IgD-negative memory B cell (primary cell): ENCODE data around the gene AIG1. TPM values are rescaled to one million over a fixed set of nuclear protein-coding genes. Genes with fewer than 3 reads are reported as not detected.

Experiments
- H3K27ac Mint-ChIP-seq, 3 donors: one replicate each; pipeline ENCODE4 v1.8.0; 2020 to 2022; ENCODE audit warnings: mild to moderate bottlenecking in 3 of 3, mixed read lengths in 3 of 3, moderate library complexity in 1 of 3
- H3K27me3 Mint-ChIP-seq: one replicate; pipeline ENCODE4 v1.8.0; 2021; ENCODE audit warnings: mixed read lengths
- H3K36me3 Mint-ChIP-seq: one replicate; pipeline ENCODE4 v1.8.0; 2020; ENCODE audit warnings: mild to moderate bottlenecking, mixed read lengths
- H3K4me1 Mint-ChIP-seq, 3 donors: one replicate each; pipeline ENCODE4 v1.8.0; 2020 to 2022; ENCODE audit warnings: mixed read lengths in 3 of 3, mild to moderate bottlenecking in 1 of 3
- H3K4me3 Mint-ChIP-seq, 4 donors: one replicate each; pipeline ENCODE4 v1.8.0; 2020 to 2022; ENCODE audit warnings: mild to moderate bottlenecking in 4 of 4, mixed read lengths in 4 of 4, moderate library complexity in 3 of 4
- H3K9me3 Mint-ChIP-seq, 3 donors: one replicate each; pipeline ENCODE4 v1.8.0; 2020 to 2021; ENCODE audit warnings: mixed read lengths in 3 of 3, mild to moderate bottlenecking in 1 of 3
- polyA plus RNA-seq: library from polyadenylated mRNA; unstranded; fragments of 300-500 nt; fragmentation: Illumina TruSeq; gene quantifications from one replicate; pipeline ENCODE4 v1.2.3, GENCODE V29; 2021

Gene AIG1
- polyA plus RNA-seq, 1 donor from 2014 or later: 23.0 TPM

DNA sequence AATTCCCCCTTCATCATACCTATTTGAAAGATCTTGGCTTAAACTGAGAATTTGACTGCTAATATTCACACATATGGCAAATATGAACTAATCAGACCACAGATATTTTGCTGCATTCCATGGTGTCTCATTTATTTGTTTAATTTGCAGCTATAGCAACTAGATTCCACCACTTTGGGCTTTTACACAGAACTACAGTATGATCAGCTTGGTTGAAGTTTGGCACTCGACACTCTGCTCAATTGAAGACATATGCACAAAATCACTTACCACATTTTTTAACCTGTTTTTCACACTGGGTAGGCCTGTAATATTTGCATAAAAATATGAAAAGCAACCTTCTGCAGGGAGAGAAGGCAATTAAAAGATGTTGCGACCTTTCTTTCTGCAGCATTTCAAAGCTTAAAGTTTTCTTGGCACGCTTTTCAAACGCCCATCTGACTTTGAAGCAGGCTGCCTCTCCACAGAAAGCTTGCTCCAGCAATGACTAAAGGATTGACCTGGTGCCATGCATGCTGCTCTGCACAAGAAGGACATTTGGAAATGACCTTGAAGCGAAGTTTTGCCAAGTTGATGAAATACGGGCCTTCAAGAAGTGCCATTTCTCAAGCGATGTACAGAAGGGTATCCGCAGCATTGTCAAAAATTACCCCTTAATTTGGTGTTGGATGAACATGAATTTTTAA is 126.7 kb downstream of the AIG1 start:
- Mint-ChIP-seq H3K9me3 (peaks cover 0 to 1% (median 0%) of the 10 kb centered on the region in 3 donors), H3K27me3 (no peaks in the 10 kb centered on the region), H3K36me3 (peaks cover 13% of the 10 kb centered on the region), H3K4me3 (no peak overlapping the region), H3K27ac (peak overlapping the region in 1 of 3 donors; percentile 4), H3K4me1 (no peaks in the 10 kb centered on the region)

DNA sequence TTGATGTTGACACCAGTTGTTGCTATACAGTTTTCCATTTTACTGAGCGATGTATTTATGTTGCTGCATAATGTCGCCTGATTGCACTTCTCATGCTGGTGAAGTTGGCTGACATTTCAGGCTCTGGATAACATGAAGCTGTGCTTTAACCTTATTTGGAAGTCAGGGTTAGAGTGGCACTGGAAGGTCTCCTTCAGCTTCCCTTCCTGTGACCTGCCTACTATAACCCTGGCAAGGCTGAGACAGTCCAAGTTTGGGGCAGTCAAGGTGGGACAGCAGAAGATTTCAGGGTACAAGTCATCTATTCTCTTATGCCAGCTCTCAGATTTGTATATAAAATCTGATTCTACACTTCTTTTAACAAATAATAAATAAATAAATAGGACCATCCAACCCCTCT is 127.6 kb downstream of the AIG1 start:
- no peaks in the 10 kb centered on the region for H3K27me3 Mint-ChIP-seq
- no peak overlapping the region for H3K4me3 Mint-ChIP-seq
- no peak overlapping the region for H3K27ac Mint-ChIP-seq
- H3K4me1 Mint-ChIP-seq: no peaks in the 10 kb centered on the region
- H3K36me3 Mint-ChIP-seq: peaks cover 6% of the 10 kb centered on the region
- peaks cover 0 to 3% (median 0%) of the 10 kb centered on the region in 3 donors for H3K9me3 Mint-ChIP-seq

DNA sequence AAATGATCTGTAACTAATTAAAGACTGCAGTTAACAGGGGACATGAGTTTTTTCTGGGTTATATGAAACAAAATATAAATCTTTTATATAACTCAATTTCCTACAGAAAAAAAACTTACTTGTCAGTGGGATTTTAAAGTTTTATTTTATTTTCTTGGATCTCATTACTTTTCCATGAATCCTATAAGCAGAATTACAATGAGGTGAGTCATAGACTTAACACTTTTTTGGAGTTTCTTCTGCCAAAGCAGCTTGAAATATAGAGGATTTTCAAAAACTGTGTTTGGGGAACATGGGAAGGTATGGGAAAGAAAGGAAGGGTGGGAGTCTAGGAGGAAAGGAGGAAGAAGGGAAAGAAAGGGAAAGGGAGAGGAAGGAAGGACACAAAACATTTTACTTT is 130.7 kb downstream of the AIG1 start:
- Mint-ChIP-seq H3K27ac (no peak overlapping the region), H3K36me3 (peaks cover 13% of the 10 kb centered on the region), H3K27me3 (no peaks in the 10 kb centered on the region), H3K4me1 (no peaks in the 10 kb centered on the region), H3K4me3 (no peak overlapping the region), H3K9me3 (peaks cover 0 to 2% (median 2%) of the 10 kb centered on the region in 3 donors)

DNA sequence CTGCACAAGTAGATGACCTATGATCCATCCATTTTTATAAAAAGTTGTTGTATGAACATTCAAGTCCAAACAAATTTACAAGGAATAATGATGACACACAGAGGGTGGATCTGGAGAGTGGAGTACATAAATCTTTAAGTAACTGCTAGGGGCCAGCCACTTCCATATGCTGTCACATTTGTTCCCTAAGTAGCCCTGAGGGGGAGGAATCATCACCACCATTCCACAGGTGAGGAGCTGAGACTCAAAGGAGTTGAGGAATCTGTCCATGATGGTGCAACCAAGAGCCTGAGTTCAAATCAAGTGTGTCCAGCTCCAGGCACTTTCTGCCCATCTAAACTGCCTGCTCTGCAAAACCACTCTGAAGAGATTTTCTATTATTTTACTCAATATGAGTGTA is 132.1 kb downstream of the AIG1 start:
- Mint-ChIP-seq H3K4me1 (no peaks in the 10 kb centered on the region), H3K27me3 (no peaks in the 10 kb centered on the region), H3K36me3 (peaks cover 10% of the 10 kb centered on the region), H3K27ac (no peak overlapping the region), H3K9me3 (peaks cover 0 to 2% (median 2%) of the 10 kb centered on the region in 3 donors), H3K4me3 (no peak overlapping the region)

DNA sequence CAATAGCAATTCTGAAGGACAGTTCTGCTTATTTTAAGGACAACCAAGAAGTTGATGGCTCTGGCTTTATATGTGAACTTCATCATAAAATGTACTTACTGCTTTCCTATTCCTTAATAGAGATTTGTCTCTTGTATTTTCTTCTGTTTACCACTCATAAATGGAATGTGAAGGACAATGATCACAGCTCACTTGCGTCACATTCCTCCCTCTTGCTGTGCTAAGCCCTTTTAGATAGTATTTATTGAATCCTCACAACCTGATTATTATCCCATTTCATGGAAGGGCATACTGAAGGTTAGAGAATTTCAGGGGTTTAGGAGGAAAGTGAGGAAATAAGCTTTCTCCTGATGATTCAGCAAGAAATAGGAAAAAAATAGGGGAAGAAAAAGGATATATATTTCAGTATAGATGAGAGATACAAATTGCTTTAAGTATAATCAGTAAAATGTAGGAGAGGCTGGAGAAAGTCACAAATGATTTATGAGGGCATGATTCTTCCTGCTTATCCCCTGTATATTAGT is 132.9 kb downstream of the AIG1 start:
- Mint-ChIP-seq H3K36me3 (peaks cover 10% of the 10 kb centered on the region), H3K27ac (no peak overlapping the region)

DNA sequence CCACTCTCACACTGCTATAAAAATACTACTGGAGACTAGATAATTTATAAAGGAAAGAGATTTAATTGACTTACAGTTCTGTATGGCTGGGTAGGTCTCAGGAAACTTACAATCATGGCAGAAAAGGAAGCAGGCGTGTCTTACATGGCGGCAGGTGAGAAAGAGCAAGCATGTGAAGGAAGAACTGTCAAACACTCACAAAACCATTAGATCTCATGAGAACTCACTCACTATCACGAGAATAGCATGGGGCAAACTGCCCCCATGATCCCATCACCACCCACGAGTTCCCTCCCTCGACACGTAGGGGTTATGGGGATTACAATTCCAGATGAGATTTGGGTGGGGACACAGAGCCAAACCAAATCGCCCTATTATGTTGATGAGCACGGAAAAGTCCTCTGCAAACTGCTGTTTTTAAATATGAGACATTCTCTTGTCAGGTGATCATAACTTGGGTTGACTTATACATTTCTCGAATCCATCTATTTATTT is 133.5 kb downstream of the AIG1 start:
- H3K27ac Mint-ChIP-seq: no peak overlapping the region
- H3K27me3 Mint-ChIP-seq: no peaks in the 10 kb centered on the region
- no peaks in the 10 kb centered on the region for H3K4me1 Mint-ChIP-seq
- peaks cover 0 to 2% (median 2%) of the 10 kb centered on the region in 3 donors for H3K9me3 Mint-ChIP-seq
- H3K36me3 Mint-ChIP-seq: peaks cover 10% of the 10 kb centered on the region
- H3K4me3 Mint-ChIP-seq: no peak overlapping the region

More for the DNA sequence above, 132.9 kb downstream of the AIG1 start:
- peaks cover 0 to 2% (median 2%) of the 10 kb centered on the region in 3 donors for H3K9me3 Mint-ChIP-seq
- no peaks in the 10 kb centered on the region for H3K4me1 Mint-ChIP-seq
- no peak overlapping the region for H3K4me3 Mint-ChIP-seq
- H3K27me3 Mint-ChIP-seq: no peaks in the 10 kb centered on the region

DNA sequence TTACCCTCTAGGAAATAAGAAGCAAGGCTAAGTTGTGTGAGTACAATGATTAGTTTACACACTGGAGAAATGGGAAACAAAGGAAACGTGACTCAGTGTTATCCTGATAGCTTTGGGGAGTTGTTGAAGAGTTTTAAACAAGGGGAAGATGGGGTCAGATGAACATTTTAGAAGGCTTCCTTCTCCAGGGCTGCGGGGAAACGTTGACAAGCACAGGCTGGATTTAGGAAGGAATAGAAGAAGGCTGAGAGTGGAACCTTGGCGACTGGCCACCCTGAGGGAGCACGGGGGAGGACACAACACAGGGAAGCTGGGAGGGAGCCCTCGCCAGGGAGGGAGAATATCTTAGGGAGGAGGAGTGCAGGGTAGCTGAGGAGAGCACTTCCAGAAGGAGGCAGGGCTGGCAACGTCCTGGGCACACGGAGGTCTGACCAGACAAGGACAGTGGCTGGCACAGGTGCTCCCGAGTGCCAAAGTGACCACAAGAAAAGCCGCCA is 134.7 kb downstream of the AIG1 start:
- Mint-ChIP-seq H3K36me3 (peaks cover 12% of the 10 kb centered on the region), H3K27ac (no peak overlapping the region), H3K4me3 (no peak overlapping the region)

DNA sequence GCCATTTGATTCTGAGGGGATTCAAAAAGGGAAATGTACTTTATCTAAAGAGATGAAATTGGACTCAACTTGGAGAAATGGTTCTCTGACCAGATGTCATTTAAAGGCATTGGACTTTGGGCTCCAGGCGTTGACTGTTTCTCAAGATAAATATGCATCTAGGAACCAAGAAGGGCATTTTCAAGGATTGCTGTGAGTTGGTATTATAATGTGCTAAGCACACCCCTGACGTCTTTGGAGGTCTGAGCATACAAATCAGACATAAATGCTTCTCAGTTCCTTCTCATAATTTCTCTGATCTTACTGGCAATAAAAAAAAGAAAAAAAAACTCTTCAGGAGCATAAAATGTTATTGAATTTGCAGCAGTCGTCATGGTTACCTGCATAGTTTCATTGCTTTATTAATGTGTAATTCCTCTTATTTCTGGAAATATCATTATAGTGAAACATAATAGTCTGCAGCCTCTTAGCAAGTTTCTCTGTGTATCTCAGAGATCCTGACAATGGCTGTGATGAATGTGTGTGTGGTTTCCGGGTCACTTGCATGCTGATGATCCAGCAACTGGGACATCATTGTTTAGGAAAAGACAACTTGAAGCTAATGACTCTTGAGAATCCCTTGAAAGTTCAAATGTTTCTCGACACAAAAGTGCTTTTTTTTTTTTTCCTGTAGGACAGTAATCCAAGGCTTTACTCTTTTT is 136.0 kb downstream of the AIG1 start:
- H3K9me3 Mint-ChIP-seq: peaks cover 0 to 2% (median 2%) of the 10 kb centered on the region in 3 donors
- no peaks in the 10 kb centered on the region for H3K27me3 Mint-ChIP-seq
- H3K4me3 Mint-ChIP-seq: no peak overlapping the region
- no peaks in the 10 kb centered on the region for H3K4me1 Mint-ChIP-seq
- peaks cover 13% of the 10 kb centered on the region for H3K36me3 Mint-ChIP-seq
- no peak overlapping the region for H3K27ac Mint-ChIP-seq

More for the DNA sequence above, 134.7 kb downstream of the AIG1 start:
- Mint-ChIP-seq H3K27me3 (no peaks in the 10 kb centered on the region), H3K9me3 (peaks cover 0 to 2% (median 2%) of the 10 kb centered on the region in 3 donors), H3K4me1 (no peaks in the 10 kb centered on the region)

DNA sequence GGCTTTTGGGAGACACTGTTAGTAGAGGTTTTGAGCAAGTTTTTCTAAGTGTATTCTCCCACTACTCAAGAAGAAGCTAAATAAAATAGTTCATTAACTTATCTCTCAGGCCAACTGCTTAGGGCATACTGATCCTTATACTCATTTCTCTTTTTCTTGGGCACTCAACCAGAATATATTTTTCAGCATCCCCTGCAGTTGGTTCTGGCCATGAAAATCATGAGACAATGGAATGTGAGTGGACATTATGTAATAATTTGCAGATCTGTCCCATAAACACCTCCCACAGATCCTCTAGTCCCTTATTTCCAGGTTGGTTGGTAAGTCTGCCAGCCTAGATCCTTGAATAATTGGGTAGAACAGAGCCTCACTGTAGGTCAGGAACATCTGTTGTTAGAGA is 136.7 kb downstream of the AIG1 start:
- H3K4me3 Mint-ChIP-seq: no peak overlapping the region
- no peaks in the 10 kb centered on the region for H3K27me3 Mint-ChIP-seq
- peaks cover 13% of the 10 kb centered on the region for H3K36me3 Mint-ChIP-seq
- H3K9me3 Mint-ChIP-seq: peaks cover 0 to 2% (median 2%) of the 10 kb centered on the region in 3 donors
- H3K4me1 Mint-ChIP-seq: no peaks in the 10 kb centered on the region
- H3K27ac Mint-ChIP-seq: no peak overlapping the region

DNA sequence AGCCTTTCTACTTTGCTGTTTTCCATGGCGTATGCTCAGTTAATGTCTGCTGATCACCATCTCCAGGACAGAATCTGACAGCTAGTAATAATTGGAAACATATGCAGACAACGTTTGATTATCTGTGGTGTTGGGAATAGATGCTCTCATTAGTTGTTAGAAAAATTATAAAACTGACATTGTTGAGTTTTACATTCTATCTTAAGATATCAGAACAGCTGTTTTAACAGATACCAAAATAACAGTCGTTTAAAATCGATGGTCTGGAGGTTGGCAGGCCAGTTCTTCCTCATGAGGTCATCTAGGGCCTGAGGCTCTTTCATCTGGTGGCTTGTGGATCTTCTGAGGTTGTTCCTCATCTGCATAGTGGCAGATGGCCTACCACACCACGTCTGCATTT is 137.6 kb downstream of the AIG1 start:
- H3K27me3 Mint-ChIP-seq: no peaks in the 10 kb centered on the region
- peaks cover 0 to 2% (median 0%) of the 10 kb centered on the region in 3 donors for H3K9me3 Mint-ChIP-seq
- H3K4me1 Mint-ChIP-seq: no peaks in the 10 kb centered on the region
- H3K27ac Mint-ChIP-seq: peak overlapping the region in 1 of 3 donors; percentile 28
- H3K4me3 Mint-ChIP-seq: no peak overlapping the region
- peaks cover 13% of the 10 kb centered on the region for H3K36me3 Mint-ChIP-seq

DNA sequence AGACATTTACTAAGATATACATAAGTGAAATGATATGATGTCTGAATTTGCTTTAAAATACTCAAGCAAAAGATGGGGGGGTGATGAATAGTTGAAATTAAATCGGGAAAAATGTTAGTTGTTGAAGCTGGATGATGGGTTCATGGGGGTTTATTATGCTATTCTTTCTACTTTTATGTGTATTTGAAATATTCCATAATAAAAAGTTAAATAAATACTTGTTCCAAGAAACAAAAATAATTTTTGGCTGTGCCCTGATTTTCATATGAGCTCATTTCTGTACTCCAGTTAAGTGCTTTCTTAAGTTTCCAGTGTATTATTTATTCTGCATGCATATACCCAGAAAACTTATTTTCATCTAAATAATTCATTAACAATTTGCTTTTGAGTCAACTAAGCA is 138.6 kb downstream of the AIG1 start:
- peaks cover 7% of the 10 kb centered on the region for H3K36me3 Mint-ChIP-seq
- H3K27ac Mint-ChIP-seq: no peak overlapping the region
- no peak overlapping the region for H3K4me3 Mint-ChIP-seq
- H3K4me1 Mint-ChIP-seq: no peaks in the 10 kb centered on the region
- H3K9me3 Mint-ChIP-seq: no peaks in the 10 kb centered on the region
- no peaks in the 10 kb centered on the region for H3K27me3 Mint-ChIP-seq

DNA sequence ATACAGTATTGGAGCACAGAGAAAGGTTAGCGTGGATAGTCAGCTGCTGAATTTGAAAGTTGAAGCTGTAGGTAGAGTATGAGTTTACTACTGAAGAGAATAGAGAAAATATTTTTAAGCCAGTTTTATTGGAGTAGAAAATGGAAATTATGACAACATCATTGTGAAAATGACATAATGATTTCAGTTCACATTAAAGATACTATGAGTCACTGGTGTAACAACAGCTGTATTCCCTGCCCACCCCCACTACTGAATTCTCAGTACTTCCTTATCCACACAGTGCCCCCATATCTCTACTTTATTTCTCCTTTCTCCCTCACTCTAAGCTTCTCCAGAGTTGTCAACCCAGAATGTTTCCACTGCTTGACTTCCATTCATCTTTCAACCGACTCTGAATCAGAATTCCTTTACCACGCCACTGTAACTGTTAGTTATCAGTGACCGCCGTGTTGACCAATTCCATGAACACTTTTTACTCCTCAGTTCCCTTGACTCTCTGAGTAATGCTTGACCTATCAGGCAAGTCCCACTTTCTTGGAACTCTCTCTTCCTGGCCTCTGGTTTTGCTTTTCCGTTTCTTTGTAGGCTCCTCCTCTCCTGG is 139.6 kb downstream of the AIG1 start:
- Mint-ChIP-seq H3K36me3 (peaks cover 8% of the 10 kb centered on the region), H3K4me3 (no peak overlapping the region), H3K27ac (no peak overlapping the region), H3K9me3 (no peaks in the 10 kb centered on the region), H3K27me3 (no peaks in the 10 kb centered on the region), H3K4me1 (no peaks in the 10 kb centered on the region)

DNA sequence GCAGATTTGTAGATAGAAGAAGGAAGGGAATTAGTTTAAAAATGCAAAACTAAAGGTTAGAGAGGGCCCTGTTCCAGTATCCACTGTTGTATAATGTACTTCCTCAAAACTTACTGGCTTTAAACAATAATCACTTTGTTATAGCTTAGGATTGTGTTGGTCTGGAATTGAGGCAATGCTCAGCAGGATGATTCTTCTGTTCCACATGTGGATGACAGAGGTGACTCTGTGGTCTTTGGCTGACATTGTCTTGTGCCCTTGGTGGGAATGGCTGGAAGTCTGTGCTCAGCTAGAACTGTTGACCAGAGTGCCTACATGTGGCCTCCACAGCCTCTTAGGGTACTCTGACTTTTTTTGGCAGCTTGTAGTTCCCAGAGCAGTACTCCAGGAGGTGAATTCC is 143.4 kb downstream of the AIG1 start:
- no peaks in the 10 kb centered on the region for H3K27me3 Mint-ChIP-seq
- H3K9me3 Mint-ChIP-seq: peaks cover 0 to under 1% (median 0%) of the 10 kb centered on the region in 3 donors
- H3K36me3 Mint-ChIP-seq: peaks cover 14% of the 10 kb centered on the region
- H3K27ac Mint-ChIP-seq: no peak overlapping the region
- H3K4me1 Mint-ChIP-seq: no peaks in the 10 kb centered on the region
- H3K4me3 Mint-ChIP-seq: no peak overlapping the region

DNA sequence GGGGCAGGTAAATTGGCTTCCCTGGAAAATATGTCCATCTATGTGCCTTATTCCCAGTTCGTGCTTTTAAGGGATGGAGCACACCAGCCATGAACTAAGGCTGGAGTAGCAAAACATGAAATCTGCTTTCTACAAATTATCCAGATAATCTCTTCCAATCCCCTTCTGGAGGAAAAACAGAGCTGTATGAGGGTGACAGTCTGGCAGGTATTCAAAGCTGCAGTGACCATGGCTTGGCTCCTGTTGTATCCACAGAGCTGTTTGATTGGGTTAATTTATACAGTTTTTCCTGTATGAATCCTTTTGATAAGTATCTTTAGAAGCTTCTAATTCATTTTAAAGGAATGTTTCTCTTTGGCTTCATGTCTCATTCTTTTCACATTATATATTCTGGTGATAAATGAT is 144.4 kb downstream of the AIG1 start:
- peaks cover 16% of the 10 kb centered on the region for H3K36me3 Mint-ChIP-seq
- no peaks in the 10 kb centered on the region for H3K4me1 Mint-ChIP-seq
- H3K27me3 Mint-ChIP-seq: no peaks in the 10 kb centered on the region
- no peak overlapping the region for H3K27ac Mint-ChIP-seq
- H3K4me3 Mint-ChIP-seq: no peak overlapping the region
- H3K9me3 Mint-ChIP-seq: peaks cover 0 to 9% (median 2%) of the 10 kb centered on the region in 3 donors

DNA sequence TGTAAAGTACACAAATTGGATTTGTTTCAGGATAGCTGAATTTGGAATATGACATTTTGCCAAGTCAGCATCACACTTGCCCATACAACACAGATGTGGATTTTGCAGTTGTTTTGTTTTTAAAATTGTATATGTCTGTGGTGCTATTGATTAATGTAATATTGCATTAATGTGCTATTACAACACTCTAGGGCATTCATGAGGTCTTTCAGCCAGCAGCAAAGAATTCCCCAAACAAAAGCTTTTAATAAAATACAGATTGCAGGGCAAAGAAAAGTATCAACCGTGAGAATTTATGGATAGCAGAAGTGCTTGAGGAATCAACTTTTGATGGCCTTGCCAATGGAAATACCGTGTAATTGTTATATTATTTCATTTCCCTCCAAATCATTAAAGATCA is 144.9 kb downstream of the AIG1 start:
- no peaks in the 10 kb centered on the region for H3K4me1 Mint-ChIP-seq
- no peaks in the 10 kb centered on the region for H3K27me3 Mint-ChIP-seq
- peaks cover 0 to 13% (median 2%) of the 10 kb centered on the region in 3 donors for H3K9me3 Mint-ChIP-seq
- H3K36me3 Mint-ChIP-seq: peaks cover 14% of the 10 kb centered on the region
- H3K4me3 Mint-ChIP-seq: no peak overlapping the region
- H3K27ac Mint-ChIP-seq: no peak overlapping the region
